H1 (cell line): ENCODE measurements around the gene PEX16. TPM values are rescaled to one million over a fixed set of nuclear protein-coding genes. Genes with fewer than 3 reads are reported as not detected.

Experiments used
- CTCF ChIP-seq, 3 experiments: IDR thresholded peaks; 1 replicate in 2 of 3; 2 replicates in 1 of 3; pipeline versions ENCODE4 v1.5.1 to v1.6.1; 2011; ENCODE audit warnings: low read length in 3 of 3, mild to moderate bottlenecking in 3 of 3, inconsistent platforms in 2 of 3, low read depth in 1 of 3, moderate library complexity in 1 of 3; ENCODE audit not compliant: insufficient read depth in 1 of 3; ENCODE audit errors: control extremely low read depth in 1 of 3
- polyA plus RNA-seq, 7 experiments: library from polyadenylated mRNA; depleted of rRNA in 3 of 7; stranded (reverse) in 5 of 7; unstranded in 2 of 7; fragments of >200 nt in 5 of 7; fragments of 200-250 nt in 2 of 7; gene quantifications; 1 replicate in 5 of 7; 2 replicates in 1 of 7; 4 replicates in 1 of 7; pipeline versions ENCODE4 v1.2.1 to v1.2.3, GENCODE V29; 2011 to 2013; ENCODE audit warnings: missing spikeins in 2 of 7, mixed read lengths in 2 of 7
- total RNA-seq: library from RNA; stranded (reverse); fragmentation: NEBNext Ultra II Directional; extraction: Animal tissue kit (Norgen Biotek cat#: 25700); gene quantifications from 2 replicates; pipeline ENCODE4 v1.2.1, GENCODE V29; 2021

PEX16 gene
- total and polyA plus RNA-seq, 2 of the 8 experiments (the other 6 are each of a cell fraction or from before 2014, with no cell fraction given), result 29.2 to 36.0 TPM

- no peak for TF ChIP-seq CTCF (IDR thresholded peaks at IDR 0.05; ENCODE audit: control extremely low read depth in 1 of 3, insufficient read depth in 1 of 3, low read depth in 1 of 3, low read length in 3 of 3)
Observed at GRCh38 chr11:45942381-45942780, 24.7 kb upstream of the PEX16 start (continued).
